Suprapubic skin (tissue), 4 donors: ENCODE results near the gene FLRT3. TPM values are rescaled to one million over a fixed set of nuclear protein-coding genes. Genes with fewer than 3 reads are reported as not detected.

Experiments used
- DNase-seq, 2 donors: peaks; one replicate each; pipeline ENCODE4 v3.0.0-alpha.2; 2019; ENCODE audit warnings: low spot score in 2 of 2
- H3K27ac ChIP-seq: fragments of 200-600 bp; sonication (generic); one replicate; pipeline ENCODE4 v1.5.1; 2019
- H3K27me3 ChIP-seq: fragments of 200-600 bp; sonication (generic); one replicate; pipeline ENCODE4 v1.5.1; 2019
- H3K36me3 ChIP-seq: fragments of 200-600 bp; sonication (generic); one replicate; pipeline ENCODE4 v1.5.1; 2019
- H3K4me1 ChIP-seq: fragments of 200-600 bp; sonication (generic); one replicate; pipeline ENCODE4 v1.5.1; 2019
- H3K4me3 ChIP-seq: fragments of 200-600 bp; sonication (generic); one replicate; pipeline ENCODE4 v1.5.1; 2019; ENCODE audit warnings: mild to moderate bottlenecking
- H3K9me3 ChIP-seq: fragments of 200-600 bp; sonication (generic); one replicate; pipeline ENCODE4 v1.5.1; 2019
- EP300 ChIP-seq: sonication (generic); formaldehyde crosslinking; IDR thresholded peaks from one replicate; pipeline ENCODE4 v1.6.1; 2017; ENCODE audit warnings: antibody characterized with exemption
- POLR2A ChIP-seq, 2 donors: fragments of 450-650 bp; IDR thresholded peaks; one replicate each; pipeline ENCODE4 v1.6.1; 2017; ENCODE audit warnings: antibody characterized with exemption in 2 of 2, mild to moderate bottlenecking in 2 of 2, moderate library complexity in 2 of 2
- POLR2AphosphoS5 ChIP-seq, 3 donors: sonication (generic); formaldehyde crosslinking; IDR thresholded peaks; one replicate each; pipeline ENCODE4 v1.6.1; 2017; ENCODE audit warnings: antibody characterized with exemption in 3 of 3
- WGBS: methylation state at CpG from one replicate; pipeline ENCODE4 v1.1.5; 2018; 5-methylcytosine and 5-hydroxymethylcytosine counted together
- total RNA-seq, 4 donors: library from RNA; depleted of rRNA; stranded (reverse); fragments of >200 nt; gene quantifications; one replicate each; pipeline ENCODE4 v1.1.0, GENCODE V29; 2016
- TF ChIP-seq, protein P1 (sequence below), 2 donors: fragments of 200-600 bp in 1 of 2; fragments of 450-650 bp in 1 of 2; sonication (generic) in 1 of 2; IDR thresholded peaks; one replicate each; pipeline ENCODE4 v1.5.1; 2016 to 2019; ENCODE audit warnings: antibody characterized with exemption in 2 of 2, mild to moderate bottlenecking in 1 of 2, moderate library complexity in 1 of 2

The FLRT3 gene
- total RNA-seq, 4 donors from 2014 or later = 10.1 to 36.6 (median 21.9) TPM

DNA sequence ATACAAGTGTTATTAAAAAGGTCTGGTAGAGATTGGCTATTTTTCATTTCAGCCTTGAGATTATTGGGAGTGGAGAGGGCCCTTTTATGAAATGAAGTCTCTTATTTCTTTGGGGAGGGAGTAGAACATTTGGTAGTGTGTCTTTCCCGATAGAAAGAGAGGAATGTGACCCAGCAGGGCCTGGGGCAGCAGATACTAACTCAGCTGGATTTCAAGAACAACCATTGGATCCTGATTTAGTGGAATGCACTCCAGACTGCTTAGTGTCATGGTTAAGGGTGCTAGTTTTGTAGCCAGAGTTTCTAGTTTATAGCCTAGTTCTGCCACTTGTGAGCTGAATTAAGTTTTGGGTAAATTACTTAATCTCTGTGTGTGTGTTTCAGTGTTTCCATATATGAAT lies 18.4 kb upstream of the FLRT3 start:
- 47% methylated on average over 1 of the region's 1 CpG for WGBS
- TF ChIP-seq POLR2A (IDR thresholded peaks at IDR 0.05) (no peak), POLR2AphosphoS5 (IDR thresholded peaks at IDR 0.05) (no peak), EP300 (no peak)
- TF ChIP-seq, protein P1, sequence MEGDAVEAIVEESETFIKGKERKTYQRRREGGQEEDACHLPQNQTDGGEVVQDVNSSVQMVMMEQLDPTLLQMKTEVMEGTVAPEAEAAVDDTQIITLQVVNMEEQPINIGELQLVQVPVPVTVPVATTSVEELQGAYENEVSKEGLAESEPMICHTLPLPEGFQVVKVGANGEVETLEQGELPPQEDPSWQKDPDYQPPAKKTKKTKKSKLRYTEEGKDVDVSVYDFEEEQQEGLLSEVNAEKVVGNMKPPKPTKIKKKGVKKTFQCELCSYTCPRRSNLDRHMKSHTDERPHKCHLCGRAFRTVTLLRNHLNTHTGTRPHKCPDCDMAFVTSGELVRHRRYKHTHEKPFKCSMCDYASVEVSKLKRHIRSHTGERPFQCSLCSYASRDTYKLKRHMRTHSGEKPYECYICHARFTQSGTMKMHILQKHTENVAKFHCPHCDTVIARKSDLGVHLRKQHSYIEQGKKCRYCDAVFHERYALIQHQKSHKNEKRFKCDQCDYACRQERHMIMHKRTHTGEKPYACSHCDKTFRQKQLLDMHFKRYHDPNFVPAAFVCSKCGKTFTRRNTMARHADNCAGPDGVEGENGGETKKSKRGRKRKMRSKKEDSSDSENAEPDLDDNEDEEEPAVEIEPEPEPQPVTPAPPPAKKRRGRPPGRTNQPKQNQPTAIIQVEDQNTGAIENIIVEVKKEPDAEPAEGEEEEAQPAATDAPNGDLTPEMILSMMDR (IDR thresholded peaks at IDR 0.05) = no peak
- Histone ChIP-seq H3K36me3 (no peaks in the 10 kb centered on the region), H3K4me1 (no peaks in the 10 kb centered on the region), H3K27ac (no peak overlapping the region), H3K27me3 (no peaks in the 10 kb centered on the region), H3K4me3 (no peak overlapping the region), H3K9me3 (no peaks in the 10 kb centered on the region)
- DNase-seq = no peak

DNA sequence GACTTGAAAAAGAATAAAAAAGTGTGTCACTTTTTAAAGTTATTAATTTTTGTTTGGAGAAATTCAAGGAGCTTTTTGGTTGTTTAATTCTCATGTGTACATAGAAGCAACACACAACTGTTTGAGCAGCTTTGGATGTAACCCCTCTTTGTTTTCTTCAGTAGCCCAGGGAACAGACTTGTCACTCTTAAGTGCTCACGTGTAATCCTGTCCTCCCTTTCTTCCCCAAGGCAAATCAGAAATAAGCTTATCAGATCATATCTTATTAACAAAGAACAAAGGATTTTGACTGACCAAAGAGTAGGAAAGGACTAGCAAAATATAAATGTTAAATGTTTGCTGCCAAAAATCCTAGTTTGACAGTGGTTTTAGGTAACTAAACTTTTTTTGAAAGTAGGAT lies 7.3 kb upstream of the FLRT3 start:
- no peaks in the 10 kb centered on the region for H3K36me3 ChIP-seq
- no peak overlapping the region for H3K4me3 ChIP-seq
- H3K9me3 ChIP-seq = no peaks in the 10 kb centered on the region
- no peak for TF ChIP-seq EP300
- TF ChIP-seq, protein P1 (IDR thresholded peaks at IDR 0.05) = no peak
- TF ChIP-seq POLR2A (IDR thresholded peaks at IDR 0.05) = no peak
- no peak for TF ChIP-seq POLR2AphosphoS5 (IDR thresholded peaks at IDR 0.05)
- no peaks in the 10 kb centered on the region for H3K27me3 ChIP-seq
- no peaks in the 10 kb centered on the region for H3K4me1 ChIP-seq
- no peak overlapping the region for H3K27ac ChIP-seq
- no peak for DNase-seq
- WGBS = 48% methylated on average over 1 of the region's 1 CpG

DNA sequence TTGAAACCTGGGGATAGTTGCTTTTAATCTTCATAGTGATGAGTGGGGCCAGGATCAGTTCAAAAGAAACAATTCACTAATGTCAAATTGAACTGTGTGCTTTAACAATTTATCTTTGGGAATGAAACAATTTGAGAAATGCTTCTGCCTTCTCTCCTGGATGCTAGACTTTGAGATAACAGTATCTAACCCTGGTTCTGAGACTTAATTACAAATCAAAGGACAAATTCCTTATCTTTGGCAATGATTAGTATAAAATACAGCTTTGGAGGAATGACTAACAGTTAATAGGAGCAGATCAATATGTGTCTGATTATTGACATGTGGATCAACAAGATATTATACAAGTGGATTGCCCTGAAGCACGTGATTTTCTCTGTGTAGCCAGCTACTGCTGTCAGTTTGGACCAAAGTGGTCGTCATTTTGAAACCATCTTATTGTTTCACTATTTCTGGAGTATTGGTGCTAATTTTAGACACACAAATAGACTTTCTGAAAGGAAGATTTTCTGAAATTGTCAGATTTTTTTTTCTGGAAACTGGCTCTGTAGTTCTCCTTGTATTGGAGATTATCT lies 6.2 kb upstream of the FLRT3 start:
- H3K9me3 ChIP-seq = no peaks in the 10 kb centered on the region
- DNase-seq = no peak
- no peak overlapping the region for H3K4me3 ChIP-seq
- H3K4me1 ChIP-seq = no peaks in the 10 kb centered on the region
- no peaks in the 10 kb centered on the region for H3K27me3 ChIP-seq
- no peaks in the 10 kb centered on the region for H3K36me3 ChIP-seq
- H3K27ac ChIP-seq = no peak overlapping the region
- TF ChIP-seq, protein P1 (IDR thresholded peaks at IDR 0.05) = no peak
- TF ChIP-seq POLR2A (IDR thresholded peaks at IDR 0.05) (no peak), EP300 (no peak), POLR2AphosphoS5 (IDR thresholded peaks at IDR 0.05) (no peak)
- WGBS = 80% methylated on average over 2 of the region's 2 CpGs

DNA sequence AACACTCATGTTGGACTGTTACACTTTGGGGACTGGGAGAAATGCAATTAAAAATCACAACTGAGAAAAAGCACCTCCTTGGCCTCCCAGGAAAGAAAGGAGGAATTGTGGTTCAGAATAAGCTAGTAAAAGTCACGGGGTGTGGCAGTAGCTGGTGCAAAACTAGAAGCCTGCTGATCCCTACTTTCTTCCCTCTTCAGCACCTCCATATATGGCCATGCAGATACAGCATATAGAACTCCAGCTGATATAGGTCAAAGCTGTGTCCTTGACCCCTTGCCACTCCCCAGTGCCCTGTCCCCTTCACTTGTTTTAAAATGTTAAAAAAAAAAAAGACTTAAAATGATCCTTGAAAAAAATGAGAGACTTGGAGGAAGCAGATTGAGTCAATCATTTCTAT lies 5.5 kb upstream of the FLRT3 start:
- H3K4me1 ChIP-seq = no peaks in the 10 kb centered on the region
- no peaks in the 10 kb centered on the region for H3K36me3 ChIP-seq
- no peaks in the 10 kb centered on the region for H3K9me3 ChIP-seq
- H3K27me3 ChIP-seq = no peaks in the 10 kb centered on the region
- no peak overlapping the region for H3K27ac ChIP-seq
- WGBS = 58% methylated on average over 1 of the region's 1 CpG
- no peak overlapping the region for H3K4me3 ChIP-seq
- DNase-seq = no peak
- TF ChIP-seq POLR2A (IDR thresholded peaks at IDR 0.05) = no peak
- TF ChIP-seq POLR2AphosphoS5 (IDR thresholded peaks at IDR 0.05) = no peak
- no peak for TF ChIP-seq EP300
- TF ChIP-seq, protein P1 (IDR thresholded peaks at IDR 0.05) = no peak

DNA sequence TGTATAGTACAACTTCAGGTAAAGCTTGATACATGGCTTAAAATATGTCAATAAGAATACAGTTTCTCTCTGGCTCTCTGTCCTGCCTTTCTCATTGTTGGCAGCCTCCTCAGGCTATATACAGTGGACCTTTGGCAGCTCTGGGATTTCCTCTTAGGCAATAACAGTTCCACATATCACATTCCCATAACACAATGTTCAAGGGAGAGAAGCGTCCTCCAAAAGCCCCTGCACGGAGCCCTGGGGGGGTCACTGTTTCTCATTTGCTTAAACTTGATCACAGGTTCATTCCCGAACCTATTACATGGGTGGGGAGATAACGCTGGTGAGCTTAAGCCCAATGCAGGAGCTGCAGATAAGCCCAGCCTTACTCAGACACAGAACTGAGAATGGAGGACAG lies 4.4 kb upstream of the FLRT3 start:
- no peak for DNase-seq
- Histone ChIP-seq H3K27me3 (no peaks in the 10 kb centered on the region), H3K27ac (no peak overlapping the region), H3K4me1 (no peaks in the 10 kb centered on the region), H3K36me3 (no peaks in the 10 kb centered on the region), H3K4me3 (no peak overlapping the region), H3K9me3 (no peaks in the 10 kb centered on the region)
- TF ChIP-seq, protein P1 (IDR thresholded peaks at IDR 0.05) = no peak
- TF ChIP-seq POLR2A (IDR thresholded peaks at IDR 0.05) (no peak), POLR2AphosphoS5 (IDR thresholded peaks at IDR 0.05) (no peak), EP300 (no peak)
- WGBS = 70% methylated on average over 4 of the region's 4 CpGs
